ENCODE results near the gene RNU4-1.
"Not testable (repeated sequence)": the region's sequence is repeated elsewhere in the genome, so short reads cannot be mapped to it uniquely, and the experiment has no call there.

The RNU4-1 gene

DNA sequence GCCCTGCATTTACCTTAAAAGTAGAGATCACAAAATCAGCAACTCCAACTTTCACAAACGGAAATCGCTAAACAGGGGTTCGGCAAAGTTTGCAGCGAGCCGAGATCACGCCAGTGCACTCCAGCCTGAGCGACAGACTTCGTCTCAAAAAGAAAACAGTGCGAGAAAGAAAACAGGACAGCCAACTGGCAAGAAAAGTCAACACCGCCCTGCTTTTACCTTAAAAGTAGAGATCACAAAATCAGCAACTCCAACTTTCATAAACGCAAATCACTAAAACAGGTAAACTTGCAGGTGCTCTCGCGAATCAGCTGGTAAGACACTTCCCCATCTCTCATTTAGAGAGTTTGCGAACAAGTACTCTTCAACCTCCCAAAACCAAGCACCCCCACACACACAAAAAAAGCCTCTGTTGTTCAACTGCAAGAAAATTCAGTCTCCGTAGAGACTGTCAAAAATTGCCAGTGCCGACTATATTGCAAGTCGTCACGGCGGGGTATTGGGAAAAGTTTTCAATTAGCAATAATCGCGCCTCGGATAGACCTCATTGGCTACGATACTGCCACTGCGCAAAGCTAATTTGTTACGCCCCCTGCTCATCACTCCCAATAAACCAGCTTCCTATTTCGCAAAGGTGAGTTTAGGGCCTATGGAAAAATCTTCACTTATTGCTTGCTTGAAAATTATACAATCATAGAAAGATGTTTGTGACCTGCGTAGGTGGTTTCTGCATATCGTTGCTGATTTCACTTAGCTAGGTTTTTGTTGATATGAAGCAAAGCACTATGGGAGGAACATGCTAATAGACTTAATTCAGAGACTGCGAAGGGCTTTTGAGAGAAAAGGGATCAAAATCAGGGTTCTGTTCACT, at the start of gene RNU4-1:
RNU4-1 (minus strand) TSS at position 577 of the 871 bp plus-strand sequence.
- H3K4me3 ChIP-seq (ENCODE audit: low read depth, low read length), result peak within 1 kb of the TSS; percentile 56
- DNase-seq, result peak; percentile 85
- TF ChIP-seq, protein P1, sequence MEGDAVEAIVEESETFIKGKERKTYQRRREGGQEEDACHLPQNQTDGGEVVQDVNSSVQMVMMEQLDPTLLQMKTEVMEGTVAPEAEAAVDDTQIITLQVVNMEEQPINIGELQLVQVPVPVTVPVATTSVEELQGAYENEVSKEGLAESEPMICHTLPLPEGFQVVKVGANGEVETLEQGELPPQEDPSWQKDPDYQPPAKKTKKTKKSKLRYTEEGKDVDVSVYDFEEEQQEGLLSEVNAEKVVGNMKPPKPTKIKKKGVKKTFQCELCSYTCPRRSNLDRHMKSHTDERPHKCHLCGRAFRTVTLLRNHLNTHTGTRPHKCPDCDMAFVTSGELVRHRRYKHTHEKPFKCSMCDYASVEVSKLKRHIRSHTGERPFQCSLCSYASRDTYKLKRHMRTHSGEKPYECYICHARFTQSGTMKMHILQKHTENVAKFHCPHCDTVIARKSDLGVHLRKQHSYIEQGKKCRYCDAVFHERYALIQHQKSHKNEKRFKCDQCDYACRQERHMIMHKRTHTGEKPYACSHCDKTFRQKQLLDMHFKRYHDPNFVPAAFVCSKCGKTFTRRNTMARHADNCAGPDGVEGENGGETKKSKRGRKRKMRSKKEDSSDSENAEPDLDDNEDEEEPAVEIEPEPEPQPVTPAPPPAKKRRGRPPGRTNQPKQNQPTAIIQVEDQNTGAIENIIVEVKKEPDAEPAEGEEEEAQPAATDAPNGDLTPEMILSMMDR (IDR thresholded peaks at IDR 0.05; ENCODE audit: low read depth, low read length), result no peak
- no peaks in the 10 kb centered on the region for H3K27me3 ChIP-seq (ENCODE audit: insufficient read depth, low read depth, severe bottlenecking)
- H3K9me3 ChIP-seq (ENCODE audit: severe bottlenecking), result no peaks in the 10 kb centered on the region
- H3K36me3 ChIP-seq, result no peaks in the 10 kb centered on the region
- peak within 1 kb of the TSS; percentile 100 for H3K27ac ChIP-seq

DNA sequence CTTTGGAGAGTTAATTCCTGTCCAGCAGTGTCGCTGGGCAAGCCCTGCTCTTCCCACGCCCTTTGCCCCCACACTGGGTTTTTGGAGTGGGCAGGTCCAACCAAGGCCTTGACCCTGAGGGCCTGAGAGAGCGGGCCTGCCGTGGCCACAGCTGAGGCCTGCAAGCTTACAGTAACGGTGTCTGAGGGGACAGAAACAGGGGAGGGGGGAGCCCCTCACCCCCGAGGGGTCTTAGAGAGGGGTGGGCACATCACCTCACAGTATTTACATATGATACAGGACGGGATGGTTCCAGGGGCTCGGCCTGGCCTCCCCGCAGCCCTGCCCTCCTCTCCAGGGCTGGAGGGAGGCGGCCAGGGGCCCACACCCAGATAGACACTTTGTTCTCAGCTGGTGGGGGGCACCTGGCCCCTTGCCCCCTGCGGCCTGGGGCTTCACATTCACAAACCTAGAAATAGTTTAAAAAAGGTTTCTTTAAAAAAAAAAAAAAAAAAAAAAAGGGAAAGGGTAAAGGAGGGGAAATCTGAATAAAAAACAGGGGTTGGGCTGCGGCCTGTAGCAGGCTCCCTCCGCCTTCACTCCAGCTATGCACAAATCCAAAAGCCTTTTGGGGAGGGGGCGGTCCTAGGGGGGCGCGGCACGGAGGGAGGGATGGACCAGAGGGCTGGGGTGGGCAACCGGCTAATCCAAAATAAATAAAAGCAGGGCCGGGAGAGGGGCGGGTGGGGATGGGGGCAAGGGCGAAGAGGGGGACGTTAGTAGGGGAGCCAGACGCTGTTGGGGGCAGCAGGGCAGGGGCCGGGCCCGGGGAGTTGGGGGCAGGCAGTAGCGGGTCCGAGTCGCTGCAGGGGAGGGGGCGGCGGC, 49.4 kb upstream of the RNU4-1 start:
- no peak overlapping the region for H3K27ac ChIP-seq
- H3K36me3 ChIP-seq, result peaks cover 46% of the 10 kb centered on the region
- H3K9me3 ChIP-seq (ENCODE audit: severe bottlenecking), result peaks cover 7% of the 10 kb centered on the region
- H3K27me3 ChIP-seq (ENCODE audit: insufficient read depth, low read depth, severe bottlenecking), result no peaks in the 10 kb centered on the region
- no peak overlapping the region for H3K4me3 ChIP-seq (ENCODE audit: low read depth, low read length)
- TF ChIP-seq, protein P1 (IDR thresholded peaks at IDR 0.05; ENCODE audit: low read depth, low read length), result no peak
- DNase-seq, result no peak

DNA sequence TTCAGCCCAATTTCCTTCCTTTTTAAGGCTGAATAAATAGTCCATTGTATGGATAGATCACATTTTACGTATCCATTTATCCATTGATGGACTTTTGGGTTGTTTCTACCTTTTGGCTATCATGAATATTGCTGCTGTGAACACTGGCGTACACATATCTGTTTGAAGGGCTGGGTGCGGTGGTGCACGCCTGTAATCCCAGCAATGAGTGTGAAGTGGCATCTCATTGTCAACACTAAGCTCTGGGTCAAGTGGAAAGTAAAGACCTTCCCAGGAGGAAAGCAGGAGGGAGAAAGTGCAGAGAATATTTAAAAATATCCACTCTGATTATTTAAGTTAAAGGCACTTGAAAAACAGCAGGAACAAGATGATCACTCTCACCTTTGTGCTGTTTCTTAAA, 46.2 kb upstream of the RNU4-1 start:
- TF ChIP-seq, protein P1 (IDR thresholded peaks at IDR 0.05; ENCODE audit: low read depth, low read length), result no peak
- H3K36me3 ChIP-seq, result peaks cover 16% of the 10 kb centered on the region
- no peak overlapping the region for H3K4me3 ChIP-seq (ENCODE audit: low read depth, low read length)

DNA sequence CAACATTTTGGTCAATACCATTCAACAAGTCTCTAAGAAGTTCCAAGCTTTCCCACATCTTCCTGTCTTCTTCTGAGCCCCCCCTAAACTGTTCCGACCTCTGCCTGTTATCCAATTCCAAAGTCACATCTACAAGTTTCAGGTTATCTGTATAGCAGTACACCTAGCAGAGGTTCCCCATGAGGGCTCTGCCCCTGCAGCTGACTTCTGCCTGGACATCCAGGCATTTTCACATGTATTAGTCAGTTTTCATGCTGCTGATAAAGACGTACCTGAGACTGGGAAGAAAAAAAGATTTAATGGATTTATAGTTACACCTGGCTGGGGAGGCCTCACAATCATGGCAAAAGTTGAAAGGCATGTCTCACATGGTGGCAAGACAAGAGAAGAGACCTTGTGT, 44.7 kb upstream of the RNU4-1 start:
- DNase-seq, result no peak
- Histone ChIP-seq H3K9me3 (ENCODE audit: severe bottlenecking) (peaks cover 21% of the 10 kb centered on the region), H3K27me3 (ENCODE audit: insufficient read depth, low read depth, severe bottlenecking) (no peaks in the 10 kb centered on the region), H3K4me3 (ENCODE audit: low read depth, low read length) (no peak overlapping the region), H3K27ac (no peak overlapping the region), H3K36me3 (peaks cover 3% of the 10 kb centered on the region; the same call in 1 of the 2 replicates)
- TF ChIP-seq, protein P1 (IDR thresholded peaks at IDR 0.05; ENCODE audit: low read depth, low read length), result no peak

More for the DNA sequence above, 46.2 kb upstream of the RNU4-1 start:
- no peak for DNase-seq
- Histone ChIP-seq H3K27me3 (ENCODE audit: insufficient read depth, low read depth, severe bottlenecking) (no peaks in the 10 kb centered on the region), H3K27ac (no peak overlapping the region), H3K9me3 (ENCODE audit: severe bottlenecking) (peaks cover 21% of the 10 kb centered on the region)

DNA sequence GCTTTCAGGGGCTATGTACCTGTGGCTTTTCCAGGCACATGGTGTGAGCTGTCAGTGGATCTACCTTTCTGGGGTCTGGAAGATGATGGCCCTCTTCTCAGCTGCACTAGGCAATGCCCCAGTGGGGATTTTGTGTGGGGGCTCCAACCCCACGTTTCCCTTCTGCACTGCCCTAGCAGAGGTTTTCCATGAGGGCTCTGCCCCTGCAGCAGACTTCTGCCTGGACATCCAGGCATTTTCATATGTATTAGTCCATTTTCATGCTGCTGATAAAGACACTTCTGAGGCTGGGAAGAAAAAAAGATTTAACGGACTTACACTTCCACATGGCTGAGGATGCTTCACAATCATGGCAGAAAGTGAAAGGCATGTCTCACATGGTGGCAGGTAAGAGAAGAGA, 43.4 kb upstream of the RNU4-1 start:
- peaks cover 21% of the 10 kb centered on the region for H3K9me3 ChIP-seq (ENCODE audit: severe bottlenecking)
- H3K27ac ChIP-seq; DNase-seq; H3K4me3 ChIP-seq (ENCODE audit: low read depth, low read length); H3K36me3 ChIP-seq; H3K27me3 ChIP-seq (ENCODE audit: insufficient read depth, low read depth, severe bottlenecking): not testable (repeated sequence)

DNA sequence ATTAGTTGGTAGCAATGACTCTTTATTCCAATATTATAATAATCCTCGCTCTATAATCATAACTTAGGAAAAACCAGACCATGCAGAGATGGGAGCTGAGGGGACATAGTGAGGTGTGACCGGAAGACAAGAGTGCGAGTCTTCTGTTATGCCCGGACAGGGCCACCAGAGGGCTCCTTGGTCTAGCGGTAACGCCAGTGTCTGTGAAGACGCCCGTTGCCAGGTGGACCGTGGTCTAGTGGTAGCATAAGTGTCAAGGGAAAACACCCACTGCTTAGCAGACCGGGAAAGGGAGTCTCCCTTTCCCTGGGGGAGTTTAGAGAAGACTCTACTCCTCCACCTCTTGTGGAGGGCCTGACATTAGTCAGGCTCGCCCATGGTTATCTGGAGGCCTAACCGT, 42.4 kb upstream of the RNU4-1 start:
- not testable (repeated sequence) for H3K36me3 ChIP-seq; H3K27me3 ChIP-seq (ENCODE audit: insufficient read depth, low read depth, severe bottlenecking); H3K4me3 ChIP-seq (ENCODE audit: low read depth, low read length); H3K27ac ChIP-seq
- TF ChIP-seq, protein P1 (IDR thresholded peaks at IDR 0.05; ENCODE audit: low read depth, low read length), result peak; percentile 77
- peaks cover 21% of the 10 kb centered on the region for H3K9me3 ChIP-seq (ENCODE audit: severe bottlenecking)
- peak; percentile 86 for DNase-seq
